NCI-H1417 (cell line): Measurements from ENCODE around the gene B3GALT4.
"Not testable (repeated sequence)": the region's sequence is repeated elsewhere in the genome, so short reads cannot be mapped to it uniquely, and the experiment has no call there.

Experiments
- DNase-seq, 3 experiments: peaks; one replicate each; lab custom pipeline; 2025; lab: John Stamatoyannopoulos, UW

Gene B3GALT4, protein sequence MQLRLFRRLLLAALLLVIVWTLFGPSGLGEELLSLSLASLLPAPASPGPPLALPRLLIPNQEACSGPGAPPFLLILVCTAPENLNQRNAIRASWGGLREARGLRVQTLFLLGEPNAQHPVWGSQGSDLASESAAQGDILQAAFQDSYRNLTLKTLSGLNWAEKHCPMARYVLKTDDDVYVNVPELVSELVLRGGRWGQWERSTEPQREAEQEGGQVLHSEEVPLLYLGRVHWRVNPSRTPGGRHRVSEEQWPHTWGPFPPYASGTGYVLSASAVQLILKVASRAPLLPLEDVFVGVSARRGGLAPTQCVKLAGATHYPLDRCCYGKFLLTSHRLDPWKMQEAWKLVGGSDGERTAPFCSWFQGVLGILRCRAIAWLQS

DNA sequence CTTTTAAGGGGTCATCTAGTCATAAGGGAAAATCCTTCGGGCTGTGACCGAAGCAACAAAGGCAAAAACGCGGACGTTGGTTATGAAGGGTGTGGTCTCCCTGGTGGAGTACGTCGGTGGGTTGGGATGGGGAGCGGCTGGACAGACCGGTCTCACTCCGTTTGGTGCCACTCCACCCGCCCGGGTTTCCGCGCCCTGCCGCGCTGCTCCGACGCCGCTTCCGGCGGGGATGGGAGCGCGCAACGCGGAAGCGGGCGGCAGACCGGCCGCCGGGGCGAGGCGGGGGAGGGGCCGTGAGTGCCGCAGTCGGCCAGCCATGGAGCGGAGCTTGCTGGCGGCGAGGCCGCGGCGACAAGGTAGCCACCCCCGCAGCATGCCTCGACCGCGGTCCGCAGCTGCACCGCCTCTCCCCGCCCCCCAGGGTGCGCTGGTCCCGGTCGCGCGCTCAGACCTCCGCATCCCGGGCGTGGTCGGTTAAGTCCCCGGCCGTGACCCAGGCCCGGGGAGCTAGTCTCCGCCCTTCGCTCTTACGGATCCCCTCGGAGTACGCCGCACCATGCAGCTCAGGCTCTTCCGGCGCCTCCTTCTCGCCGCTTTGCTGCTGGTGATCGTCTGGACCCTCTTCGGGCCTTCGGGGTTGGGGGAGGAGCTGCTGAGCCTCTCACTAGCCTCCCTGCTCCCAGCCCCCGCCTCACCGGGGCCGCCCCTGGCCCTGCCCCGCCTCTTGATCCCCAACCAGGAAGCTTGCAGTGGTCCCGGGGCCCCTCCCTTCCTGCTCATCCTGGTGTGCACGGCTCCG, at the start of gene B3GALT4:
Gene B3GALT4 (plus strand): TSS at position 260 of the 799 bp plus-strand sequence. CDS start 297 bp downstream, at position 557.
- DNase-seq: peak; percentile 74 to 90 (median 76)

DNA sequence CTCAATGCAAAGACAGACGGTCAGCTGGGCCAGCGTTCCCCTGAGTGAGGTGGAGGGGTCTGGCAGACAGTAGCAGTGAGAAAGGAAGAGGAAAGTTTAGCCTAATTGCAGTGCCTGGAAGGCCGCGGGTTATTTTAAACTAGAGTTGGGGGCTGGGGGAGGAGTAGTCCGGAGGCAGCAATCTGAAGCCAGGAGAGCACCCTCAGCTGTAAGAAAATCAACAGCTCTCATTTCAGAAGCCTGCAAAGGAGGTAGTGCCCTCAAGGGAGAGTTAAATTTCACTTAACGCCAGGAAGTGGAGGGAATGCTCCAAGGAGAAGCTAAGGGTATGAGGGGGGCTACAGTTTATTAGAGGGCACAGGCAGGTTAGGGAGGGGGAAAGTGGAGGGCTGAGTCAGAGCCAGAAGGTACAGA, 41.7 kb upstream of the B3GALT4 start:
- peak in 1 of 3 experiments; percentile 22 for DNase-seq

DNA sequence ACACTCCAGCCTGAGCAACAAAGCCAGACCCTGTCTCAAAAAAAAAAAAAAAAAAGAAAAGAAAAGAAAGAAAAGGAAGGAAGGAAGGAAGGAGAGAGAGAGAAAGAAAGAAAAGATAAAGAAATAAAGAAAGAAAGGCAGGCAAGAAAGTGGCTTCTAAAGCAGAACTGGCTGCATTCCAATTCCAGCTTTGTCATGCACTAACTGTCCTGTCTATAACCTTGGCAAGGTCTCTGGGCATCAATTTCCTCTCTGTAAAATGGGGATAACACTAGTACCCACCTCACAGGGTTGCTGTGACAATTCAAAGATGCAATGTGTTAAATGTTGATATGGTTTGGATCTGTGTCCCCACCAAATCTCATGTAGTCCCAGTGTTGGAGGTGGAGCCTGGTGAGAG, 40.6 kb upstream of the B3GALT4 start:
- no peak for DNase-seq

DNA sequence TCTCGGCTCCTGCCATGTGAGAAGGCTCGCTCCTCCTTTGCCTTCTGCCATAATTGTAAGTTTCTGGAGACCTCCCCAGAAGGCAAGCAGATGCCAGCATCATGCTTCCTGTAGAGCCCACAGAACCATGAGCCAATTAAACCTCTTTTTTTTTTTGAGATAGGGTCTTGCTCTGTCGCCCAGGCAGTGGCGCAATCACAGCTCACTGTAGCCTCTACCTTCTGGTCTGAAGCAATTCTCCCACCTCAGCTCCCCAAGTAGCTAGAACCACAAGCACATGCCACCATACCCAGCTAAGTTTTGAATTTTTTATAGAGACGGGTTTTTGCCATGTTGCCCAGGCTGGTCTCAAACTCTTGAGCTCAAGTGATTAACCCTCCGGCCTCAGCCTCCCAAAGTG, 40.1 kb upstream of the B3GALT4 start:
- no peak for DNase-seq

DNA sequence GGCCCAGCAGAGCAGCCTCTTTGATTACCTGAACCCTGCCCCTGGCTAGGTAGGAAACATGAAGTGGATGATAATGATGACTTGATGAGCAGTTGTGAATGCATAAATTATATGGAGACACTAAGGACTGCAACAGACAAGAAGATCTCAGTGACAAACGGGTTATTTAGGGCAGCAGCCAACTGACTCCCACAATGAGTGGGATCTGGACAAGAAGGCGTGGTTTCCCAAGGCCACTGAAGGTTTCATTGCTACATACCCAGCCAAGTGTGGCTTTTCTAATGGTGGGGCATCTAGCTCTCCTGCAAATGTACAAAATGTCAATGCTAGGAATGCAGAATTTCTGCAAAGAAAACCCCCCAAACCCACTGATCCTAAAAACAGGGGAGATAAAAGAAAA, 39.2 kb upstream of the B3GALT4 start:
- DNase-seq: peak in 1 of 3 experiments; percentile 36

DNA sequence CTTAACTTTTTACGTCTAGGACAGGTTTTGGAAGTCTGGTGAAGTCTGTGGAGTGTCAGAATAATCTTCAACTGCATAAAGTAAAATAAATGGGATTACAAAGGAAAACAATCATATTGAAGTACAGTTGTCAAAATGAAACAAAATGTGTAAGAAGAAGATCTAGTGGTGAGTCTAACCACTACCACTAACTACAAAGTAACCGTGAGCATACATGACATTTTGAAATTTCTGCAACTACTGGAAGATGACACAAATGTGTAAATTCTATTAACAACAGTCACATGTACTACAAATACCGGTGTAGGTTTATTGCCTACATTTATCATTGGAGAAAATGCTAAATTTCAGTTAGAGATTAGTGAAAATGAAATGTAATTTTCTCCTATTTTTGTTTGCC, 35.0 kb upstream of the B3GALT4 start:
- no peak for DNase-seq

DNA sequence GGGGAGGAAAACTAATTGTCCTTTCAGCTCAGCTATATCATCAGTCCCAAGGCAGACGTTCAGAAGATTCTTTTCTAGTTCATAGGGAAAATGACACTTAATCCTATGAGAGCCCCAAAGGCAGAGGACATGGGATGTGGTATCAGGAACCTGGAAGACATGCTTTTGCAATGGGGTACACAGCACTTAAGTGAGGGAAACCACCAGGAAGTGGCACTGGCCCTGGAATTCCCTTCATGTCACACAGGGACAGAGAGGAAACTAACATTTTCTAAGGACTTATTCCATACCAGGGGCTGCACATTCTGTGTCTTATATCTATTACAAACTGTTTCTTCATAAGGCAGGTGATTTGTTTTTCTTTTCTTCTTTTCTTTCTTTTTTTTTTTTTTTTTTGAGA, 33.4 kb upstream of the B3GALT4 start:
- DNase-seq: no peak

DNA sequence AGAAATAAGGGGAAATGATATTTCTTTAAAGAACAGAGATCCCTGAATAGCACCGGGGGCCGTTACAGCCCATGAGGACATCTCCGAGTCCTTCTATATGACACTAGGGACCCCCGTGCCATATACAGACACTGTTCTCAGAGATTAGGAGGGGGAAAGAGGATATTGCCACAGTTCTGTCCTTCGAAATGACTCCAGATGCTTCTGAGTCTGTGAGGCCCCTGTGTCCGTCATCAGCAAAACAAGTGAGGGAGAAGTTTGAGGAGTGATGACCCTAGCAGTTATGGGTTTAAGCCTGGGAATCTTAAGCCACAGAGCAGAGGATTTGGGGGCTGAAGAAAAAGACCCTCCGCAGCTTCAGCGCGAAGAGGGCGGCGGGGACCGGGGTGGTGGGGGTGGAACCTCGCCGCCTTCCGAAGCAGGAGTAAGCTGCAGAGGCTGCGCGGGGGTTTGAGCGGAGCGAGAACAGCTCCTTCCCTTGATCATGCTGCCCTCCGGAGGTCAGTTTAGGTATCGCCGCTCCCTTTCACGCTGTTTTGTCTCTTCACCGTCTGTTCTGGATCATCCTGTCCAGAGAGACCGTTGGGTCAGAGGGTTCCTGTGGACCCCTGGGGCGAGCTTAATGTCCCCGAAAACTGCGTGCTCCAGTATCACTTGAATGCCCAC, 28.8 kb upstream of the B3GALT4 start:
- peak; percentile 71 to 89 (median 84) for DNase-seq

DNA sequence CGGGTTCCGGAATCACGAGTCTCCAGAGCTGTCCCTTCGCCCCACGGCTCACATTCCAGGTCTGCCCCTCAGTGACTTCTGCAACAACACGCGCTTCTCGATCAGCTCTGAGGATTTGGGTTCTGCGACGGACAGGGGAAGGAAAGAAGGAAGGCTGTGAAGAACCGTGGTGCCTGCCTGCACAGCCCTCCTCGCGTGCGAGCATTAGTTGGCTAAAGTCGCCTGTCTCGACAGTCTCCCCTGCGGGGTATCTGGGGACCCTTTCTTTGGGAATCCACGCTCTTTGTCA, 28.3 kb upstream of the B3GALT4 start:
- DNase-seq: peak in 1 of 3 experiments; percentile 26

DNA sequence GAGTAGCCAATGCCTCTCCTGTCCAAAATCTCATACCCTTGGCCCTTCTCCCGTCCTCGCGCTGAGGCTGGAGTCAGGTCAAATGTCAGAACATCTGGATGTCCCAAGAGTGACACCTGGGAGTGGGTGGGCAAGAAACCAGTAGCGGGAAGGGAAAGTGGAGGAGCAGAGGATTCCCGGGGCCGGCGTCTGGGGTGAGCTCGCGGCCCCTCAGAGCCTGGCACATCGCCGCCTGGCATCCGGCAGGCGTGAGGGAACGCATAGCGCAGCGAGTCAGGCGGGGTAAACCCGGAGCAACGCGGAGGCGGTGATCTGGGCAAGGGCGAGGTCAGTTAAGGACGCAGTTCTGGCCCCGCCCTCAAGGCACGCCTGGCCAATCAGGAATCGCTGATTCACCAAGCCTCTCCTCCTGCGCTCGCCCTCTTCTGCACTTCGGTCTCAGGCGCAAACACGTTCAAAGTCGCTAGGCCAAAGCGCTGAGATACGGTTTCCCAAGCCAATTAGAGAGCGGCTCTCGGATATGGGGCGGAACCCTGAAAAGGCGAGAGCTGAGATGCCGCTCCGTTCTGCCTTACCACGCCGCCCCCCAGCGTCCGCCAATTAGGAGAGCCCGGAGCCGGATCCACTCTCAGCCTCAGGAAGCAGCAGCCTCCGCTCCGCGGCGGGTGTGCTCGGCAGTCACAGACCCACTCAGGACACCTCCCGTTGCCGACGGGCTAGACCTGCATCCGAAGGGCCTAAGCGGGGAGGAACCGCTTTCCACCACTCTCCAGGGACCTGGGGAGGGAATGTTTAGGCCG, 27.8 kb upstream of the B3GALT4 start:
- DNase-seq: peak; percentile 97 to 99 (median 99)

DNA sequence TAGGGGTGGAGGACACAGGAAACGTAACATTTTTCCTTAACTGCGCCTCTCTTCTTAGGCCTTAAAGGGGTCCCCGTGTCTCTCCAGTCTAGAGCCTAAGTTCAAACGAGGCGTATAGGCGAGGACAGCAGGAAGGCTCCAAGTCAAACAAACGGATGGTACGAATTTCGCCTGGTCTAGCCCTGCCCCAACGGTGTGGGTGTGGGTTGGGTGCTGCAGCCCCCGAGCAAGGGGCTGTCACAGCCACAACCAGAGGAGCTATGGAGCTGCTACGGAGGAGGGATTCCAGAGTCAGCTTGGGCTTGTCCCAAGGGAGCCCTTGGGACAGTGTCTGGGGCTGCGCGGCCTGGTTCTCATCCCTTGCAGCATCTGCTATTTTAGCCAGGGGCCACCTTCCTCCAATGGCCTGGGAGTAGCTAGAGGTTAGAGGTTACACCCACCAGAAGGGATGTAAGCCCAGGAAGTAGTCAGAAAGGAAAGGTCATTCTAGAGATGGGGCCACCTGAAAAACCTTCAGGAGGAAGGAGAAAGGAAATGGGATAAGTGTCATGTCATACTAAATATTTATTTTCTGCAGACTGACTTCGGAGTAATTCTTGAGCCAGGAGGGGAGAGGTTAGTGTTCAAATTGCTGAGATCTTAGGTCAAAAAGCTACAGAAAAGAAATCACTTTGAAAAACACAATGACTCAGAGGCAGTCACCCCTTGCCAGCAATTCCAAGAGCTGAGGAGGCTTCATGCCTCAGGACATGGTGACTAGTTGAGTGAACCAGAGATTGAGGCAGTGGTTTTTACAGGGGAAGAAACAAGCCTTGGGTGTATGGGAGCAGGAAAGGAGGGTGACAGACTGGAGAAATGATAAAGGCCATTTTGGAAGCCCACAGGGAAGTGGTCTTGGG, 26.9 kb upstream of the B3GALT4 start:
- DNase-seq: peak in 1 of 3 experiments; percentile 20

DNA sequence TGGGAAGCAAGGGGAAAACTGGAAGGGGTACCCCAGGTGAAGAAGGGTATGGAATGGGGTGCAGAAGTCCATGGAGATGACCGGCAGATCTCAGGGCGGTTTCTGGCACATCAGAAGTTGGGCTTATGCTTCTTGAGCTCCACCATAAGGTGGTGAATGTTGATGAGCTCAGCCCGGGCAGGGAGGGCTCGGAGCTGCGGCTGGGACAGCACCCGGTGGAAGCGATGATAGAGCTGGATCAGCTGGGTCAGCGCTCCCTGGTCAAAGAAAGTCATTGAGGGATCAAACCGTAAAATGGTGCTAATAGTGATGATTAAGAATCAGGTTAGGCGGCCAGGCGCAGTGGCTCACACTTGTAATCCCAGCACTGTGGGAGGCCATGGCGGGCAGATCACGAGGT, 26.2 kb upstream of the B3GALT4 start:
- DNase-seq: no peak

DNA sequence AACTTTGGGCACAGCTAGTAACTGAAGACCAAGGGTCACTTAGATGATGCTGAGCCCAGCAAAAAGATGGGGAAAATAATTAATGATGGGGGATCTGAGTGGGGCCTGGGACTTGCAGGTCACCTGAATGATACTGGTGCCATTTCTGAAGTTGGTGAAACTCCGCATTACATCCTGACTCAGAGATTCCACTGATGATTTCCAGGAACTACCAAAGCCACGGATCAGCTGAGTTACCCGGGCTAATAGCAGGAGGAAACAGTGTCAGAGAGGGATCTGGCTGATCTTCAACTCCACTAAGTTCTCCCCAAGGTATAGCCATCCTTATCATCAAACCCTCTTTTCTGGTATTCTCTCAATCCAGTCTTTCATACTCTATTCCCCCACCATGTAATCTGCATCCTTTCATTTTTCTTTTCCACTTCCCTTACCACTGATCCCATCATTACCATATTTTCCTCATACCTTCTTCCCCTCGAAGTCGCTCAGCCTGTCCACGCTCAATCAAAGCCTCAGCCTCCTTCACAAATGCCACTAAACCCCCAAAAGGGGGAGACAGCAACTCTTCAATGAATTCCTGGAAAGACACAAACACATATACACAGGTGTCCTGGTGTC, 25.4 kb upstream of the B3GALT4 start:
- DNase-seq: no peak

DNA sequence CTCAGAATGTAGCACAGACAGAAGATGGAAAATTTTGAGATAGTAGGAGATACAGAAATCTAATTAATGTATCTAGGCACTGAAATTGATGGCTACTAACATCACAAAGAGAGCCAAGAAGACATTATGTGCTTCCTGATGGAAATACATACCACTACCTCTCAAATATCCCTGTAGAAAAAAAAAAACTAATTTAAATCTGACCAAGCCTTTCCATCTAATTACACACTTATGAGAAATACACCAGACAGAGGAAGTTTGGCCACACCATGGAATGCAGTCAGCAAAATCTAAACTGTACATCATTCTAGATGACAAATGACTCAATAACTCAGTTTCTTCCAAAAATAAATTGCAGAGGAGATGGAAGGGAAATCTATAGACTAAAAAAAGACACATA, 24.2 kb upstream of the B3GALT4 start:
- no peak for DNase-seq

DNA sequence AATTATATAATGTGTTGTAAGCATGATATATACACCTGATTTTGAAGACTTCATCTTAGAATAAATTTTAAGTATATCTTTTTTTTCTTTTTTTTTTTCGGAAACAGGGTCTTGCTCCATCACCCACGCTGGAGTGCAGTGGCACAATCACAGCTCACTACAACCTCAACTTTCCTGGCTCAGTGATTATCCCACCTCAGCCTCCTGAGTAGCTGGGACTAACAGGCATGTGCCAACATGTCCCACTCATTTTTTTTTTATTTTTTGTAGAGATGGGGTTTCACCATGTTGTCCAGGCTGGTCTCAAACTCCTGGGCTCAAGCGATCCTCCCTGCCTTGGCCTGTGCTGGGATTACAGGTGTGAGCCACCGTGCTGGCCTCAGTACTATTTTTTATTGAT, 22.3 kb upstream of the B3GALT4 start:
- no peak for DNase-seq

DNA sequence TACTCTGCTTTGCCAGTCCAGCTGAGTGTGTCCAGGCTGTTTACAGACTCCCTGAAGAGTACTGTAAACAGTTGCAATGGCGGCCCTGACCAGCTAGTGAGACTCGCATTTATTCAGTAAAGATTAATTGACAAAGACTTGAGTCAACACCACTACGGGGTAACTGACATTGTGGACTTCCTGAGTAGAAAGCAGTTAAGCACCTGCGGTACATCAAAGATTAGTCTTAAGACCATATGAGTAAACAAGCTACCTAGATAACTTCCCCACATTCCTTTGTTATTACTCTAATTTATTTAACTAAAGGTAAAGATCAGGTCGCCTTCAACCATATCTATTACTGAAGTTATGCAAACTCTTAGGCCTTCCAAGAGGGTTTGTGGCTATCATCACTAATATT, 17.9 kb upstream of the B3GALT4 start:
- no peak for DNase-seq

DNA sequence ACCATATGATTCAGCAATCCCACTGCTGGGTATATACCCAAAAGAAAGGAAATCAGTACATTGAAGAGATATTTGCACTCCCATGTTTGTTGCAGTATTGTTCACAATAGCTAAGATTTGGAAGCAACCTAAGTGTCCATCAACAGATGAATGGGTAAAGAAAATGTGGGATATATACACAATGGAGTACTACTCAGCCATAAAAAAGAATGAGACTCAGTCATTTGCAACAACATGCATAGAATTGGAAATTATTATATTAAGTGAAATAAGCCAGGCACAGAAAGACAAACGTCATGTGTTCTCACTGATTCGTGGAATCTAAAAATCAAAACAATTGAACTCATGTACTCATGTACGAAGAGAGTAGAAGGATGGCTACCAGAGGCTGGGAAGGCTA, 14.4 kb upstream of the B3GALT4 start:
- DNase-seq: not testable (repeated sequence)

DNA sequence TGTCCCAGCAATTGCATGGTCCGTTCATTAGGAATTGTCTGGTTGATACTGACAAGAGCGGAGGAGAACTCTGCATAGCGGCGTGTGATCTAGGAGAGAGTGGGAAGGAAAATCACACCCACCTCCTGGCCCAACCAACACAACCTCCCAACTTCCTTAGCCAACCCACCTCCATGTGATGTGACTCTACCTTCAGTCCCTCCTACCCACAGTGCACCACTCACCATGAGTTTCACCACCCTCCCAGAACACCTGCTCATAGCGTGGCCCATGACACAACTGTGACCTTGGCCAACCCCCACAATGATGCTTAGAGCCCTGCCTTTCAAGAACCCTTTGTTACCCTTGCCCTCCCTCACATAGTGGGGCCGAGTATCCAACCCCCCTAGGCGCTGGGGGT, 12.9 kb upstream of the B3GALT4 start:
- no peak for DNase-seq

DNA sequence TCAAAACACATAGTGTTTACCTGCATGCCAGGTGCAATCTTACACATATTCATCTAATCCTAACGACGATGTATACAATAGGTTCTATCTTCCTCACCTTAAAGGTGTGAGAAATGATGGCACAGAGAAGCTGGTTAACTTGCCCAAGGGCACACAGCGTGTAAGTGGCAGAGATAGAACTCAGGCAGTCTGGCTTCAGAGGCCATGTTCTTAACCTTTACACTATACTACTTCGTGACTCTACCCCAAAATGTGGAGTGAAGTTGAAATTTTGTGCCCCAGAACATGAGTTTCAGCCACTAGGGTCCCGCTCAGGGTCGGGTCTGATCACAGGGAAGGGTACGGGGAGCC, 5.8 kb upstream of the B3GALT4 start:
- DNase-seq: no peak

DNA sequence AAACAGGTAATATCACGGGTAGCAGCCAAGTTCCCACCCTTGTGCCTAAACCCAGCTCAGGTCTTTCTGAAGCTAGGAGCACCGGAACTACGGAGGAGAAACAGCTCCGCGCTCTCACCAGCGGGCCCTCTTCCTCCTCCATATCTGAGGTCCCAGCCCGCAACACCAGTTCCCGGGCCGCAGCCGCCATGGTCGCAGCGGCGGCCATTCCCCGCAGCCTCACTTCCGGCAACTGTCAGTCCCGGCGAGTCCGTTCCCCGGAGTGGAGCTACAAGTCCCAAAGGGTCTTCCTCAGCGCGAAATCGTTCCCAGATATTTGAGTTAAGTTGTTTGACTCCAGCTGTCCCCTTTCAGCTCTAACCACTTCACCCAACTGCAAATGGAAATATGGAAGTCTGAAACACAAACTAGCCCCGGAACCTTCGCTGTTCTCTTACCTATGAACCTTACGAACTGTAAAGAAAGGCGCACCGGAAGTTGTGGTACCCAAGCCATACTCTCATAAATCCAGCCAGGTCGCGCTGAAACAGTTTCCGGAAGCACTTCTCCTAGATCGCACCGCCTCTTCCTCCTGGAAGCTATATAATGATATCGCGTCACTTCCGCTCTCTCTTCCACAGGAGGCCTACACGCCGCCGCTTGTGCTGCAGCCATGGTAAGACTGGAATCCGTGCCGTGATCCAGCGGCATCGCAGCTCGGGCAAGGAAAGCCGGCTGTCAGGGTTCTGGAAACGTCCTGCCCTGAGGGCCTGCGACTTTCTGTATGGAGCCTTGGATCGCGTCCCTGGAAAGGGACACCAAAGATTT, 5.3 kb upstream of the B3GALT4 start, which contains the start of the genes RPS18 and VPS52:
Gene RPS18 (plus strand): TSS at position 608 of the 807 bp plus-strand sequence. CDS start 45 bp downstream, at position 653.
Gene VPS52 (minus strand): TSS at position 409 of the 807 bp plus-strand sequence. CDS start 201 bp downstream, at position 208.
- peak; percentile 95 to 99 (median 98) for DNase-seq
